ENCODE results near the gene TRIM63. TPM values are rescaled to one million over a fixed set of nuclear protein-coding genes. Genes with fewer than 3 reads are reported as not detected.
A peak's percentile ranks its signal among the peaks of the same experiment; 100 is the strongest.

The TRIM63 gene
- total and polyA plus RNA-seq, 8 donors, result 0.15 to 1.8 (median 0.29) TPM; not detected in 3

DNA sequence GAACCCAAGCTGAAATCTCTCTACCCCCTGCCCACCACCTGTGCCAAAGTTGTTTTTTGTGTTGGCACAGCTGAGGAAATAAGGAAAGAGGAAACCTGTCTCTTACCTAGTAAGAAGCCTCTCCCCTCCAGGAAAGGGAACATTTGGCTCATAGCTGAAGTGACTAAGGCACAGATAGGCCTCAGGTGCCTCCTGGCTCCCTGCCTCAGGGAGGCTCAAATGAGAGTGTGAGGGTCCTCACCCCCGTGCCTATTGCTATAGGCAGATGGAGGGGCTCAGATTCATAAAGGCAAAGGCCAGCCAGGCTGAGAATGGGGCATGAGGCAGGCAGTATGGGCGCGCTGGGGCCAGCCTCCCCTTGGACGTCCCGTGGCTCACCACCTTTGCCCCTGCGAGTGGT lies 29.0 kb downstream of the TRIM63 start:
- H3K4me3 ChIP-seq, result no peak overlapping the region
- no peaks in the 10 kb centered on the region for H3K36me3 ChIP-seq
- DNase-seq, result no peak
- TF ChIP-seq, protein P1, sequence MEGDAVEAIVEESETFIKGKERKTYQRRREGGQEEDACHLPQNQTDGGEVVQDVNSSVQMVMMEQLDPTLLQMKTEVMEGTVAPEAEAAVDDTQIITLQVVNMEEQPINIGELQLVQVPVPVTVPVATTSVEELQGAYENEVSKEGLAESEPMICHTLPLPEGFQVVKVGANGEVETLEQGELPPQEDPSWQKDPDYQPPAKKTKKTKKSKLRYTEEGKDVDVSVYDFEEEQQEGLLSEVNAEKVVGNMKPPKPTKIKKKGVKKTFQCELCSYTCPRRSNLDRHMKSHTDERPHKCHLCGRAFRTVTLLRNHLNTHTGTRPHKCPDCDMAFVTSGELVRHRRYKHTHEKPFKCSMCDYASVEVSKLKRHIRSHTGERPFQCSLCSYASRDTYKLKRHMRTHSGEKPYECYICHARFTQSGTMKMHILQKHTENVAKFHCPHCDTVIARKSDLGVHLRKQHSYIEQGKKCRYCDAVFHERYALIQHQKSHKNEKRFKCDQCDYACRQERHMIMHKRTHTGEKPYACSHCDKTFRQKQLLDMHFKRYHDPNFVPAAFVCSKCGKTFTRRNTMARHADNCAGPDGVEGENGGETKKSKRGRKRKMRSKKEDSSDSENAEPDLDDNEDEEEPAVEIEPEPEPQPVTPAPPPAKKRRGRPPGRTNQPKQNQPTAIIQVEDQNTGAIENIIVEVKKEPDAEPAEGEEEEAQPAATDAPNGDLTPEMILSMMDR (IDR thresholded peaks at IDR 0.05), result no peak
- no peak overlapping the region for H3K27ac ChIP-seq
- intact Hi-C loops (cut with DNase I), result loop anchor here in 1 of 2 donors (10.0 kb wide), 1 partner anchor 126 kb away; the partner anchor contains the start of genes C1orf232 and ZNF593
- H3K4me1 ChIP-seq, result peaks cover 0 to 14% of the 10 kb centered on the region in 2 donors
- peaks cover 0 to 66% of the 10 kb centered on the region in 2 donors for H3K27me3 ChIP-seq
- no peak for ATAC-seq
- no peaks in the 10 kb centered on the region for H3K9me3 ChIP-seq

DNA sequence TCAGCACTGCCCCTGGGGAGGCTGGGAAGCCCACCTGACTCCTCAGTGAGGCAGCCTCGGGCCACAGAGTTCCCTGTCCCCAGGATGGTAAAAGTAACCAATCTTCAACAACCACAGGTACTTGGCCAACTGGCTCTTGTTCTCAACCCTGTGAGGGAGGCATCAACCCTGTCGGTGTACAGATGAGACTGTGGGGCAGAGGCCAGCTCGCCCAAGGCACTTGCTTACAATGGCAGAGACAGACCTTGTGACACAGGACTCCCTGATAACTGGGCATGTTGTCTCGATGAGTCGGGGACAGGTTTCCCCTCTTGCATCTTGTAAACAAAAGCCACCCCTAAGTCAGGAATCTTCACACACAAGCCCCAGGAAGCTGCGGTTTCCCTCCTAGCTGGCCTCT lies 29.5 kb downstream of the TRIM63 start:
- peaks cover 0 to 62% of the 10 kb centered on the region in 2 donors for H3K27me3 ChIP-seq
- TF ChIP-seq, protein P1 (IDR thresholded peaks at IDR 0.05), result no peak
- no peak overlapping the region for H3K27ac ChIP-seq
- no peak overlapping the region for H3K4me3 ChIP-seq
- DNase-seq (no peak), ATAC-seq (no peak)
- H3K4me1 ChIP-seq, result peaks cover 0 to 14% of the 10 kb centered on the region in 2 donors
- intact Hi-C loops (cut with DNase I), result loop anchor here in 1 of 2 donors (10.0 kb wide), 1 partner anchor 127 kb away; the partner anchor contains the start of genes C1orf232 and ZNF593
- H3K36me3 ChIP-seq, result no peaks in the 10 kb centered on the region
- H3K9me3 ChIP-seq, result no peaks in the 10 kb centered on the region

DNA sequence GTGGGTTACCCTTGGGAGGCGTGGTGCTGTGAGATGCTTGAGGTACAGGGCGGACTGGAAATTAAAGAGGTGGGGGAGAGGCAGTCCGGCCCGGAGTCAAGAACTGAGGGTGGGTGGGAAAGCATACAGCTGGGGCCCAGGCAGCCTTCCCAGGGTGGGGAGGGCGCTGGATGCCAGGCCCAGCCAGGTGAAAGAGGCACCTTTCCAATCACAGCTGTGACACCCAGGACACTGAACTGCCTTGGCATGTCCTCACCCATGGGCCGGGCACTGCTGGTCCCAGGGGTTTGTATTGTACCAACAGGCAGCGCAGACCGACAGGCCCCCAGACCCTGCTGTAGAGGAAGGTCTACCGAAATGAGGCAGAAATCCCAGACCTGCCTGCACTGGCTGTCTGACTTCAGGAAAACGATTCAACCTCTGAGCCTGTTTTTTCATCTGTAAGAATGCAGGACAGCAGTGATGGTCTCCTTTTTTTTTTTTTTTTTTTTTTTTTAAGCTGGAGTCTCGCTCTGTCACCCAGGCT lies 30.6 kb downstream of the TRIM63 start:
- H3K27ac ChIP-seq, result no peak overlapping the region
- no peaks in the 10 kb centered on the region for H3K9me3 ChIP-seq
- intact Hi-C loops (cut with DNase I), result loop anchor here in 1 of 2 donors (10.0 kb wide), 1 partner anchor 128 kb away; the partner anchor contains the start of genes C1orf232 and ZNF593
- ATAC-seq (no peak), DNase-seq (no peak)
- no peak overlapping the region for H3K4me3 ChIP-seq
- H3K27me3 ChIP-seq, result peaks cover 0 to 51% of the 10 kb centered on the region in 2 donors
- H3K36me3 ChIP-seq, result no peaks in the 10 kb centered on the region
- H3K4me1 ChIP-seq, result peaks cover 0 to 14% of the 10 kb centered on the region in 2 donors
- TF ChIP-seq, protein P1 (IDR thresholded peaks at IDR 0.05), result no peak

DNA sequence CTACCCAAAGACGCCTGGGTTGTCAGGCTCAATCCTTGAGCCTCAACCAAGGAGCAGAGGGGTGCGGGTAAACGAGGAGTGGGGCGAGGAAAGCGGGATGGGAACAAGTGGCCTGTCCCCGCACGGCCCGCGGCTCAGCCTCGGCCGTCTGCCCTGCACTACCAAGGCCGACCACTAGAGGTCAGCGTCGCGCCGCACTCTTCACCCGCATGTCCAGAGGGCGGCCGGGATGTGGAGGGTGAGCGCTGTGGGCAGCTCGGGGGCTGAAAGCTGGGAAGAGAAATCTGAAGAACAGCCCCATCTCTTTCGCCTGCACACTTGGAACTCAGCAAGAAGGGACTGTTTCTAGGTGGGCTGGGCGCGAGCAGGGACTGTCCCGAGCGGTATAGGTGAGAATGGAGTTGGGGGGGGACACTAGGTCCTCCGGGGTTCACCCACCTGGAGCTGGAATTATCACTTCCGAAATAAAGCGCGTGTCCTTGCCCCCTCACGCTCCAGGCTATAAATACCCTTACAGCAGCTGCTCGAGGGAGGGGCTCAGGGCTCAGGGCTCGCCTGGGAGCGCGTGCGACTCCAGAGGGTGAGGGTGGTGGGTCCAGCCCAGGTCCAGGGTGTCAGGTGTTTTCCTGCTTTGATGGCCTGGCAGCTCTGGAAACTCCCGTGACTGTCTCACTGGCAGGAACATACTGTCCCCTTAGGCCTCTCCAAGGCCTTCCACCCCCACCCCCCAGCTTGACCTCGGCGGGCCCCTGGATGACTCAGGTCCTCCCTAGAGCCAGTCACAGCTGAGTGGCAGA lies 31.3 kb downstream of the TRIM63 start:
- TF ChIP-seq, protein P1 (IDR thresholded peaks at IDR 0.05), result peak; percentile 100
- intact Hi-C loops (cut with DNase I), result loop anchor here in 1 of 2 donors (10.0 kb wide), 1 partner anchor 129 kb away; the partner anchor contains the start of genes C1orf232 and ZNF593
- peak; percentile 97 for ATAC-seq
- peak overlapping the region; percentile 29 to 65 for H3K27ac ChIP-seq
- peaks cover 0 to 14% of the 10 kb centered on the region in 2 donors for H3K4me1 ChIP-seq
- peak; percentile 77 to 97 (median 84) for DNase-seq
- no peaks in the 10 kb centered on the region for H3K9me3 ChIP-seq
- H3K27me3 ChIP-seq, result peaks cover 0 to 44% of the 10 kb centered on the region in 2 donors
- peak overlapping the region; percentile 75 to 90 for H3K4me3 ChIP-seq
- no peaks in the 10 kb centered on the region for H3K36me3 ChIP-seq

Data from left lung (tissue), 10 donors.